ENCODE measurements around the gene FAM227A. TPM values are rescaled to one million over a fixed set of nuclear protein-coding genes. Genes with fewer than 3 reads are reported as not detected.

Gene FAM227A
- total and polyA plus RNA-seq, 4 donors = 1.1 to 10.0 (median 6.0) TPM

DNA sequence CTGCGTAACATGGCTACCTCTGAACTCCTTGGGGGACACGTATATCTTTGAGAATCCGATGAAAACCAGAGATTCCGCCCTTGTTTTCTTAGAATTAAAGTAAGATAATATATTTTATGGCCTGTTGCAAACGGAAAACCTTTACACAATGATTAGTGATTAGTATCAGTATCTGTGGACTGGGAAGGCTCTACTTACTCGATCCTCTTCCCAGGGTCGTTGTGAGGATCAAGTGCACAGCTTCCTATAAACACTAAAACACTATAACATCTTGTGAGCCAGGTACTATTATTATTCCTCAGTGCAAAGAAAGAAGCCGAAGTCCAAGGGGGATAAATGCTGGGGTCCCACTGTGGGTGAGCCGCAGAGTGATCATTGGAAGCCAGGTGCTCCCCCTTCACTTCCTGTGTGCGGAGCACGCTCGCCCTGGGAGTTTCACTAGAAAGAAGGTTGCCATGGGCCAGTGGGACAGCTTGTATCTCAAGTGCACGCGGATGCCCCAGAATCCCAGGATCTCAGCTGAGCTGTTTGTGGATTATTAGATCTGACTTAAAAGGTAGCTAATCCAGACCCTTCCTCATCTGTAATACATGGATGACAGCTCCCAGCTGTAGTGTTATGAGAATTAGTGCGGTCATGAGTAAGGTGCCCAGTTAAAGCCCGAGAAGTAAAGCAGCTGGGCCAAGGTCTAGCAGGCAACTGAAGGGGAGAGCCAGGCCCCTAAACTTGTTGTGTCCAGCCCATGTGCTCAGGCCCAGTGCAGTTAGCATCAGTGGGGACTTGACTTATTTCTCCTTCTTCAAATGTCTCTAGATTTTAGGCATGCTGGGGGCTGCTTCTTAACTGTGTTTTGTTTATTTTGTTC lies 1.1 kb upstream of the FAM227A start:
- H3K4me3 ChIP-seq = peak overlapping the region; percentile 90
- DNase-seq = peak; percentile 26 to 46 (median 38)
- WGBS, 2 donors = 8 to 14% methylated on average over 16 of the region's 16 CpGs
- ATAC-seq (ENCODE audit: insufficient read depth, low FRiP score) = no peak
- TF ChIP-seq CTCF (IDR thresholded peaks at IDR 0.05; ENCODE audit: control extremely low read depth, extremely low read depth) = no peak
- H3K36me3 ChIP-seq (ENCODE audit: control insufficient read depth in 4 of 4, insufficient read depth in 4 of 4, low read length in 4 of 4) = peaks cover 0 to 5% (median 0%) of the 10 kb centered on the region in 4 donors
- no peaks in the 10 kb centered on the region for H3K27me3 ChIP-seq (ENCODE audit: control insufficient read depth in 3 of 3, insufficient read depth in 3 of 3, low read length in 2 of 3)
- H3K27ac ChIP-seq (ENCODE audit: low read depth in 1 of 2, low read length in 1 of 2) = peak overlapping the region; percentile 90 to 92
- peak overlapping the region; percentile 93 to 98 for H3K9ac ChIP-seq (ENCODE audit: insufficient read depth in 1 of 2, low read length in 2 of 2)
- H3K4me1 ChIP-seq (ENCODE audit: control insufficient read depth in 5 of 5, insufficient read depth in 5 of 5, low read length in 5 of 5) = peaks cover 0 to 14% (median 5%) of the 10 kb centered on the region in 5 donors
- no peaks in the 10 kb centered on the region for H3K9me3 ChIP-seq (ENCODE audit: control insufficient read depth in 4 of 4, insufficient read depth in 3 of 4, low read length in 3 of 4)

- ATAC-seq (ENCODE audit: insufficient read depth, low FRiP score) (no peak), DNase-seq (peak in 2 of 3 donors; percentile 28 to 56)
- TF ChIP-seq CTCF (IDR thresholded peaks at IDR 0.05; ENCODE audit: control extremely low read depth, extremely low read depth) = no peak
- peak overlapping the region; percentile 90 to 92 for H3K27ac ChIP-seq (ENCODE audit: low read depth in 1 of 2, low read length in 1 of 2)
- 8 to 14% methylated on average over 22 of the region's 22 CpGs for WGBS, 2 donors
- peaks cover 0 to 14% (median 5%) of the 10 kb centered on the region in 5 donors for H3K4me1 ChIP-seq (ENCODE audit: control insufficient read depth in 5 of 5, insufficient read depth in 5 of 5, low read length in 5 of 5)
- H3K9me3 ChIP-seq (ENCODE audit: control insufficient read depth in 4 of 4, insufficient read depth in 3 of 4, low read length in 3 of 4) = no peaks in the 10 kb centered on the region
- peaks cover 0 to 5% (median 0%) of the 10 kb centered on the region in 4 donors for H3K36me3 ChIP-seq (ENCODE audit: control insufficient read depth in 4 of 4, insufficient read depth in 4 of 4, low read length in 4 of 4)
- H3K27me3 ChIP-seq (ENCODE audit: control insufficient read depth in 3 of 3, insufficient read depth in 3 of 3, low read length in 2 of 3) = no peaks in the 10 kb centered on the region
- H3K9ac ChIP-seq (ENCODE audit: insufficient read depth in 1 of 2, low read length in 2 of 2) = peak overlapping the region; percentile 93 to 98
- H3K4me3 ChIP-seq = peak overlapping the region; percentile 90
Measured at GRCh38 chr22:38655519-38656255, 505 bp downstream of the FAM227A start.

- ATAC-seq (ENCODE audit: insufficient read depth, low FRiP score) (no peak), DNase-seq (no peak)
- Histone ChIP-seq H3K9ac (ENCODE audit: insufficient read depth in 1 of 2, low read length in 2 of 2) (no peak overlapping the region), H3K36me3 (ENCODE audit: control insufficient read depth in 4 of 4, insufficient read depth in 4 of 4, low read length in 4 of 4) (peaks cover 0 to 5% (median 0%) of the 10 kb centered on the region in 4 donors), H3K27ac (ENCODE audit: low read depth in 1 of 2, low read length in 1 of 2) (no peak overlapping the region), H3K4me1 (ENCODE audit: control insufficient read depth in 5 of 5, insufficient read depth in 5 of 5, low read length in 5 of 5) (peaks cover 0 to 14% (median 5%) of the 10 kb centered on the region in 5 donors), H3K27me3 (ENCODE audit: control insufficient read depth in 3 of 3, insufficient read depth in 3 of 3, low read length in 2 of 3) (no peaks in the 10 kb centered on the region), H3K9me3 (ENCODE audit: control insufficient read depth in 4 of 4, insufficient read depth in 3 of 4, low read length in 3 of 4) (no peaks in the 10 kb centered on the region), H3K4me3 (no peak overlapping the region)
- no peak for TF ChIP-seq CTCF (IDR thresholded peaks at IDR 0.05; ENCODE audit: control extremely low read depth, extremely low read depth)
- 97% methylated on average over 8 of the region's 8 CpGs for WGBS, 2 donors
Measured at GRCh38 chr22:38653741-38654140, 2.5 kb downstream of the FAM227A start.

All from lung (tissue), 12 donors.